Measurements from ENCODE around the gene MRPL20.
A peak's percentile ranks its signal among the peaks of the same experiment; 100 is the strongest.

Gene MRPL20

DNA sequence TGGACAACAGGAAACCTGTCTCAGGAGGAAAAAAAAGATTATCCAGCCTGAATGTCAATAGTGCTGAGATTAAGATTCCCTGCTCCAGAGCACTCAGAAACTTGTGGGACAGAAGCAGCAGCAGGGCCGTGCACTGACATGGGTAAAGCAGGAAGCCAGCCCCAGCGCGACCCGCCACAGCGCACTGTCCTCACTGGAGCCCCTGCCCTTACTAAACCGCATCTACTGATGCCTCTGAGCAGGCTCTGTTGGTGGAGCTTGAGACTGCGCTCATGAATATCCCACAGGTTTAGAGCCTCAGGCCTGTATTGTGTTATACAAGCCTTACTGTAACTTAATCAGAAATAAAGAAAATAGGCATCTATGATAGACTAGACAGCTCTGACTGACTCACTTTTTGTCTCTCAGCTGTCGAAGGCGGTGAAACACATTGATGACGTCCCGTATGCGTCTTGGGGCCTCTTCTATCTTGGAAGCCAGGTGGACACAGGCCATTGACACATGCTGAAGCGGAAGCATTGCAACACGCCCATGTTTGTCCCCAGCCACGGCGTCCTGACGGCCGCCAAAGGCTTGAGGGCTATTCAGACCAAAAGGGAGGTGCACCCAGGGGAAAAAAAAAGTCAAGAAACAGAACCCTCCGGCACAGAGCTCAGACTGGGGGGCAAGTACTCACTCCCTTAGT is 9.1 kb downstream of the MRPL20 start:
- peak; percentile 32 for DNase-seq
- Histone ChIP-seq H3K36me3 (replicated peaks) (peaks cover 50% of the 10 kb centered on the region), H3K4me3 (ENCODE audit: low read depth, low read length) (peak overlapping the region; percentile 90), H3K27ac (peak overlapping the region; percentile 63), H3K27me3 (replicated peaks) (no peaks in the 10 kb centered on the region)
- in situ Hi-C loops (cut with HindIII; ENCODE audit: low pct_ligation_motif_present, low sequenced_read_pairs), result no loop called here
- TF ChIP-seq, protein P1, sequence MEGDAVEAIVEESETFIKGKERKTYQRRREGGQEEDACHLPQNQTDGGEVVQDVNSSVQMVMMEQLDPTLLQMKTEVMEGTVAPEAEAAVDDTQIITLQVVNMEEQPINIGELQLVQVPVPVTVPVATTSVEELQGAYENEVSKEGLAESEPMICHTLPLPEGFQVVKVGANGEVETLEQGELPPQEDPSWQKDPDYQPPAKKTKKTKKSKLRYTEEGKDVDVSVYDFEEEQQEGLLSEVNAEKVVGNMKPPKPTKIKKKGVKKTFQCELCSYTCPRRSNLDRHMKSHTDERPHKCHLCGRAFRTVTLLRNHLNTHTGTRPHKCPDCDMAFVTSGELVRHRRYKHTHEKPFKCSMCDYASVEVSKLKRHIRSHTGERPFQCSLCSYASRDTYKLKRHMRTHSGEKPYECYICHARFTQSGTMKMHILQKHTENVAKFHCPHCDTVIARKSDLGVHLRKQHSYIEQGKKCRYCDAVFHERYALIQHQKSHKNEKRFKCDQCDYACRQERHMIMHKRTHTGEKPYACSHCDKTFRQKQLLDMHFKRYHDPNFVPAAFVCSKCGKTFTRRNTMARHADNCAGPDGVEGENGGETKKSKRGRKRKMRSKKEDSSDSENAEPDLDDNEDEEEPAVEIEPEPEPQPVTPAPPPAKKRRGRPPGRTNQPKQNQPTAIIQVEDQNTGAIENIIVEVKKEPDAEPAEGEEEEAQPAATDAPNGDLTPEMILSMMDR (IDR thresholded peaks at IDR 0.05; ENCODE audit: low read depth, low read length, missing control alignments), result peak; percentile 8

DNA sequence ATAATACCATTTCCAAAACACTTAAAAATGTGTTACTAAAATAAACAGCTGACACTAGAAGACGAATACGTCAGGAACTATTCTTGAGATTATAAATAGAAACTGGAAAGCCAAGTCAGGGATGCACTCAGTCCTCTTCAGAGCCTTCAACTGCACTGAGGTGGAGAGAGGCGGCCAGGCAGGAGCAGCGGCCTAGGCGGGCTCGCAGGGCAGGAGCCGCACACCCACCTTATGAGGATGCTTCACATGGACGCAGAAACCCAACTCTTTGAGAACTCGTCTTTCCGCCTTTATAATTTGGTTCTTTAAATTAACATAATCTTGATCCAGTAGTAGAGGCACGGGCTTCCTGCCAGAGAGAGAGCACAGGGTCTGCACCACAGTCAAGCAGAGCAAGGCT is 11.9 kb downstream of the MRPL20 start:
- DNase-seq, result no peak
- TF ChIP-seq, protein P1 (IDR thresholded peaks at IDR 0.05; ENCODE audit: low read depth, low read length, missing control alignments), result no peak
- Histone ChIP-seq H3K4me3 (ENCODE audit: low read depth, low read length) (no peak overlapping the region), H3K27me3 (replicated peaks) (no peaks in the 10 kb centered on the region), H3K36me3 (replicated peaks) (peaks cover 61% of the 10 kb centered on the region), H3K27ac (no peak overlapping the region)
- in situ Hi-C loops (cut with HindIII; ENCODE audit: low pct_ligation_motif_present, low sequenced_read_pairs), result no loop called here

DNA sequence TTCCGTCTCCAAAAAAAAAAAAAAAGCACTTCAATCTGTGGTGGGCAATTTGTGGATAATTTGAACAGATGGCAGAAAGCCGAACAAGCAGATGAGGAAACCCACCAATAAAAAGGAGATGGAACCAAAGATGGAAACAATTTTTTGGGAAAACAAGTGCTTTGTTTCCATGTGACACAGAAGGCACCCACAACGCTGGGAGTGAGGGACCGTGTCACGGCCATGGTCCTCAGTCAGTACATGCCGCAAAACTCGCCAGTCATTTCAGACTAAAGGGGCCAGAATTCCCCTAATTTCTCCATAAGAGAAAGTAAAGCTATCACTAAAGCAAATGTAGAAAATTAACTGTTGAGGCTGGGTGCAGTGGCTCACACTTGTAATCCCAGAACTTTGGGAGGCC is 13.0 kb downstream of the MRPL20 start:
- peaks cover 71% of the 10 kb centered on the region for H3K36me3 ChIP-seq (replicated peaks)
- H3K27ac ChIP-seq, result no peak overlapping the region
- TF ChIP-seq, protein P1 (IDR thresholded peaks at IDR 0.05; ENCODE audit: low read depth, low read length, missing control alignments), result no peak
- no peaks in the 10 kb centered on the region for H3K27me3 ChIP-seq (replicated peaks)
- H3K4me3 ChIP-seq (ENCODE audit: low read depth, low read length), result no peak overlapping the region
- no peak for DNase-seq
- in situ Hi-C loops (cut with HindIII; ENCODE audit: low pct_ligation_motif_present, low sequenced_read_pairs), result no loop called here

DNA sequence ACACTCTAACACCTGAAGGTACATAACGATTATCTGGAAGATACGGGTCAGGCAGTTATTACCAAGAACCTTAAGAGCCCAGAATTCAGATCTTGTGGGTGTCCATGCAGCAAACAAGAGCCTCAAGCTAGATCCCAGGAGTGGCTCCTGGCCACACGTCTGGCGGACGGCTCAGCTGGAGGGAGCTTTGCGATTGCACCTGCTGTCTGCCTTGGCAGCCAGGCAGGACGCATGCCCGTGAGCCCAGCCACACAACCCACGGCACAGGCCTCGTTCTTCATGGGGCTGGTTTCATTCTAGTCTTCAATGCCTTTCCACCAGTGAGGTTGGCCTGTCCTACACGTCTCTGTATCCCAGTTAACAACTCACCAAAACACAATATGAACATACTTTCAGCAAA is 13.7 kb downstream of the MRPL20 start:
- H3K27ac ChIP-seq, result no peak overlapping the region
- H3K4me3 ChIP-seq (ENCODE audit: low read depth, low read length), result no peak overlapping the region
- no peak for DNase-seq
- H3K36me3 ChIP-seq (replicated peaks), result peaks cover 78% of the 10 kb centered on the region
- TF ChIP-seq, protein P1 (IDR thresholded peaks at IDR 0.05; ENCODE audit: low read depth, low read length, missing control alignments), result no peak
- in situ Hi-C loops (cut with HindIII; ENCODE audit: low pct_ligation_motif_present, low sequenced_read_pairs), result no loop called here
- H3K27me3 ChIP-seq (replicated peaks), result no peaks in the 10 kb centered on the region

DNA sequence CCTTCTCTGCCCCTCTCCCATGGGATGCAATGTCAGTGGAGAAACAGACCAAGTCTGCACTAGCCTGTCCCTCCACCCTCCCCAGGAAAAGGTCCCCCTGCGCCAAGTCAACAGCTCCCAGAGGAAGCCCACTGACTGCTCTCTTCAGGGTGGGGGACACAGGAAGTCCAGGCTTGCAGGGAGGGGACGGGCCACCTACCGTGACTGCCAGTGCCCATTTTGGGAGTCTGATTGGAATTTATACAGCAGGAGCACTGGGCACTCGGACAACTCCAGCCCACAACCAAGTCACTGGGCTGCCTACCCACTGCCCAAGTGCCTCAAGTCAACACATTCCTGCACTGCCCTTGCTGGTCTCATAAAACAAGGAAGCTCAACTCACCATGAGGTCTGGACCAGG is 14.1 kb downstream of the MRPL20 start:
- no peaks in the 10 kb centered on the region for H3K27me3 ChIP-seq (replicated peaks)
- no peak overlapping the region for H3K27ac ChIP-seq
- DNase-seq, result no peak
- peaks cover 82% of the 10 kb centered on the region for H3K36me3 ChIP-seq (replicated peaks)
- H3K4me3 ChIP-seq (ENCODE audit: low read depth, low read length), result no peak overlapping the region
- TF ChIP-seq, protein P1 (IDR thresholded peaks at IDR 0.05; ENCODE audit: low read depth, low read length, missing control alignments), result no peak
- in situ Hi-C loops (cut with HindIII; ENCODE audit: low pct_ligation_motif_present, low sequenced_read_pairs), result no loop called here

DNA sequence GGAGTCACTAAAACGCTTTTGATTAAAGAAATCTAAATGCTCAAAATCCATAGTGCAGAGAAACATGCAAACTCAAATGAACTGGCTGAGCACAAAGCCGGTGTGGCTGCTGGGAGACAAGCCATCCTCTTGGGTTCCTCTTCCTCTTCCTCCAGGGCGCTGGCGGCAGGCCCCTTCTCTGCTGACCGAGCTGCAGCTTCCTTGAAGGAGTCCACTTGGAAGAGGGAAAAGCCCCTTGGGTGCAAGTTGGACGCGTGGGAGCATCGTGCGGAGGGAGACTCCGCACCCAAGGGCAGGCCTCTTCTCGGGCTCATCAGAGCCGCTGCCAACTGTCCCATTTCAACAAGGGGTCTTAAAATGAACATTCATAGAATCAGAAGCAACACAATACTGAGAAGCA is 15.9 kb downstream of the MRPL20 start:
- peaks cover 92% of the 10 kb centered on the region for H3K36me3 ChIP-seq (replicated peaks)
- TF ChIP-seq, protein P1 (IDR thresholded peaks at IDR 0.05; ENCODE audit: low read depth, low read length, missing control alignments), result no peak
- no peaks in the 10 kb centered on the region for H3K27me3 ChIP-seq (replicated peaks)
- H3K4me3 ChIP-seq (ENCODE audit: low read depth, low read length), result no peak overlapping the region
- in situ Hi-C loops (cut with HindIII; ENCODE audit: low pct_ligation_motif_present, low sequenced_read_pairs), result no loop called here
- no peak for DNase-seq
- no peak overlapping the region for H3K27ac ChIP-seq
